ENCODE results near the gene ARFGEF2.

ARFGEF2 gene

DNA sequence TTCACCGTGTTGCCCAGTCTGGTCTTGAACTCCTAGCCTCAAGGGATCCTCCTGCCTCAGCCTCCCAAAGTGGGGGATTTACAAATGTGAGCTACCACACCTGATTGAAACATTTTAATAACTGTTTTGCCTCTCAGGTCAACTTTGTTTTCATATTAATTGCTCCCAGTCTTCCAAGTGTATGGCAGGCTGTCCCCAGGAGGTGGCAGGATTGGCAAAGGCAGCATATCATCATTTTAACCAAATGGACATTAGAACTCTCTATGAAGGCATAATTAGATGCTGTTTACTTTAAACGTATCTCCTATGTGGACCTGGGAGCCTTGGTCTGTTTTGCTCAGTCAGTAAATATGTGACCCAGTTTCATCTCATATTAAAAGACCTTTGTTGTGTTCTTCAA, 65.4 kb downstream of the ARFGEF2 start:
- H3K4me3 ChIP-seq (ENCODE audit: insufficient read length, low read depth), result no peak overlapping the region

DNA sequence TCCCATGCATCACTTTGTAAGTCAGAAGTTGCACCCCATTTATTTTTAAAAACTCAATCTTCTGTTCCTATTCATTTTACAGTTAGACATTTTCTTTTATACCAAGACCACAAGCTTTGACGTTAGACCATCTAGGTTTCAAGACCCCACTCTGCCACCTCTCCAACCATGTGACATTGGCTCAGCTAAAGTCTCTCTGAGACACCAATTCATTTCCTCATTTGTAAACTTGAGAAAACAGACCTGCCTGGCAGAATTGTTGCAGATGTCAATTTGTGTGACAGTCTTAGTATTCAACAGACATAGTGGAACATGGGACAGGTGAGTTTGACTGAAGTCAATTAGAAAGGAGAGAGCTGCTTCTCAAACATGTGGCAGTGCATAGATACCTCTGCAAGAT, 69.0 kb downstream of the ARFGEF2 start:
- no peak for TF ChIP-seq SUZ12 (IDR thresholded peaks at IDR 0.05; ENCODE audit: extremely low read depth, insufficient read depth, insufficient read length)
- no peak for TF ChIP-seq YY1 (IDR thresholded peaks at IDR 0.05; ENCODE audit: insufficient read depth, insufficient read length)
- no peak for TF ChIP-seq ZNF274 (IDR thresholded peaks at IDR 0.05; ENCODE audit: low read depth, low read length)
- H3K4me3 ChIP-seq (ENCODE audit: insufficient read length, low read depth), result no peak overlapping the region
- no peak overlapping the region for H3K9ac ChIP-seq (ENCODE audit: insufficient read length, low read depth)
- DNase-seq (ENCODE audit: low read depth, low spot score), result no peak
- no peaks in the 10 kb centered on the region for H3K4me1 ChIP-seq (ENCODE audit: insufficient read depth, insufficient read length)
- H3K36me3 ChIP-seq (ENCODE audit: insufficient read depth, insufficient read length, low read length), result peaks cover 96% of the 10 kb centered on the region
- no peaks in the 10 kb centered on the region for H3K27me3 ChIP-seq (ENCODE audit: insufficient read depth, insufficient read length)
- no peaks in the 10 kb centered on the region for H3K9me3 ChIP-seq (ENCODE audit: insufficient read depth, low read length)

More for the DNA sequence above, 65.4 kb downstream of the ARFGEF2 start:
- no peak for TF ChIP-seq YY1 (IDR thresholded peaks at IDR 0.05; ENCODE audit: insufficient read depth, insufficient read length)
- TF ChIP-seq SUZ12 (IDR thresholded peaks at IDR 0.05; ENCODE audit: extremely low read depth, insufficient read depth, insufficient read length), result no peak
- TF ChIP-seq ZNF274 (IDR thresholded peaks at IDR 0.05; ENCODE audit: low read depth, low read length), result no peak
- Histone ChIP-seq H3K4me1 (ENCODE audit: insufficient read depth, insufficient read length) (no peaks in the 10 kb centered on the region), H3K36me3 (ENCODE audit: insufficient read depth, insufficient read length, low read length) (peaks cover 94% of the 10 kb centered on the region), H3K27me3 (ENCODE audit: insufficient read depth, insufficient read length) (no peaks in the 10 kb centered on the region), H3K9me3 (ENCODE audit: insufficient read depth, low read length) (peaks cover 19% of the 10 kb centered on the region; the same call in 1 of the 2 replicates), H3K9ac (ENCODE audit: insufficient read length, low read depth) (no peak overlapping the region)
- no peak for DNase-seq (ENCODE audit: low read depth, low spot score)

DNA sequence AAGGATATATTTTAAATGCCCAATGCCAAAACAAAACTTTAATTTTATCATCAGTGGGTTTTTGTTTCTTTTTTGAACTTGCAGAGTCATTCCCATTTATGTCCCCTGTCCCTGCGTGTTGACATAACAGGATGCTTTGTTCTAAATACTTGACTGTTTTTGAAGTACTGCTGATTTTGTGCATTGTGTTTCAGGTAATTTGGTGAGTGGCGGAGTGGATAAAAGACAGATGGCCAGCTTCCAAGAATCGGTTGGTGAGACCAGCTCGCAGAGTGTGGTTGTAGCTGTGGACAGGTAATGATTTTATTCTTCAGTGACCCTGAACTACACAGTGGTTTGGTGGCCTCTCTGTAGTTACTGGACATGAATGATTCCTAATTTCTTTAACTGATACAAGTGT, 74.1 kb downstream of the ARFGEF2 start:
- no peak overlapping the region for H3K4me3 ChIP-seq (ENCODE audit: insufficient read length, low read depth)
- no peak for DNase-seq (ENCODE audit: low read depth, low spot score)
- H3K27me3 ChIP-seq (ENCODE audit: insufficient read depth, insufficient read length), result no peaks in the 10 kb centered on the region
- H3K36me3 ChIP-seq (ENCODE audit: insufficient read depth, insufficient read length, low read length), result peaks cover 94% of the 10 kb centered on the region
- H3K4me1 ChIP-seq (ENCODE audit: insufficient read depth, insufficient read length), result no peaks in the 10 kb centered on the region
- no peak for TF ChIP-seq YY1 (IDR thresholded peaks at IDR 0.05; ENCODE audit: insufficient read depth, insufficient read length)
- TF ChIP-seq SUZ12 (IDR thresholded peaks at IDR 0.05; ENCODE audit: extremely low read depth, insufficient read depth, insufficient read length), result no peak
- TF ChIP-seq ZNF274 (IDR thresholded peaks at IDR 0.05; ENCODE audit: low read depth, low read length), result no peak
- no peak overlapping the region for H3K9ac ChIP-seq (ENCODE audit: insufficient read length, low read depth)
- H3K9me3 ChIP-seq (ENCODE audit: insufficient read depth, low read length), result no peaks in the 10 kb centered on the region

DNA sequence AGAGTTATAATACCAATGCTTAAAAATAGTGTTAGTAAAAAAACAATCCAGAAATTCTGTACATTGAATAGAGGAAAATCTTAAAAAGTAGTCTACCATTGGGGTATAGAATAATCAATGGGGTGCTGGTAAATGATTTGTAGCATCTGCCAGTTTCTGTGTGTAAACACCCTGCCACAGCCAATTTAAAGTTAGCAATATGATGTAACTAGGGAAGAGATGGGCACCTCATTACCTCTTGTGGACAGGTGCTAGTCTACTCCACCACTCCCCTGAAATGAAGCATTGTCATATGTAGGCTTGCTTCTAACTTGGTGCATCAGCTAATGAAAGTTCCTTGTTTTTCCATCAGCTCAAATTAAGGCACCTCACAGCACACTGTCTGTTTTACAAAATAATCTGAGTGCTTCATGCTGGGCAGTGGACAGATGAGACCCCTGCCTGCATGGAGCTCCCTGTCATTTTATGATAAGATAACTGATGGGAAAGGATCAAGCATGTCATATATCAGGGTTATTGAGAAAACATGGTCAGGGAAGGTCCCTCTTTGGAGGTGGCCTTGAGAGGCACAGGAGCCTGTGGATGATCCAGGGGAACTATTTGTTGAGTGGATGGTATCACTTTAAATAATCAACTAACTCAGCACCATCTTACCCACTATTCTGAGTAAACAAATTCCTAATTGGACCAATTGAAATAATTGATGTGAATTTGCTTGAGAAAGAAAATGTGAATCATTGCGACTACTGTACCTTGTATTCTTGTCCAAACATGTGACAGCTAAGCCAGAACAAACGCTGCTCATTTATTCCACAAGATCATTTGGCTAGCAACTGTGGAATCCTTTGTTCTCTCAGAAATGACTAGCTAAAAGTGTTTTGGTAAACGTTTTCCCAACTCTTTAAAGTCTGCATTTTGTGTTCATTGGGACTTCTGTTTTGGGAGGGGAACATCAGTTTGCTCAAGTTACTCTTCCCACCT, 78.7 kb downstream of the ARFGEF2 start:
- Histone ChIP-seq H3K4me1 (ENCODE audit: insufficient read depth, insufficient read length) (no peaks in the 10 kb centered on the region), H3K4me3 (ENCODE audit: insufficient read length, low read depth) (no peak overlapping the region), H3K9ac (ENCODE audit: insufficient read length, low read depth) (no peak overlapping the region), H3K36me3 (ENCODE audit: insufficient read depth, insufficient read length, low read length) (peaks cover 74% of the 10 kb centered on the region), H3K9me3 (ENCODE audit: insufficient read depth, low read length) (no peaks in the 10 kb centered on the region), H3K27me3 (ENCODE audit: insufficient read depth, insufficient read length) (no peaks in the 10 kb centered on the region)
- DNase-seq (ENCODE audit: low read depth, low spot score), result no peak
- TF ChIP-seq YY1 (IDR thresholded peaks at IDR 0.05; ENCODE audit: insufficient read depth, insufficient read length), result no peak
- no peak for TF ChIP-seq ZNF274 (IDR thresholded peaks at IDR 0.05; ENCODE audit: low read depth, low read length)
- TF ChIP-seq SUZ12 (IDR thresholded peaks at IDR 0.05; ENCODE audit: extremely low read depth, insufficient read depth, insufficient read length), result no peak

- no peak for DNase-seq (ENCODE audit: low read depth, low spot score)
- H3K4me3 ChIP-seq (ENCODE audit: insufficient read length, low read depth), result no peak overlapping the region
- H3K4me1 ChIP-seq (ENCODE audit: insufficient read depth, insufficient read length), result no peaks in the 10 kb centered on the region
- H3K9ac ChIP-seq (ENCODE audit: insufficient read length, low read depth), result no peak overlapping the region
- H3K9me3 ChIP-seq (ENCODE audit: insufficient read depth, low read length), result no peaks in the 10 kb centered on the region
- H3K36me3 ChIP-seq (ENCODE audit: insufficient read depth, insufficient read length, low read length), result peaks cover 72% of the 10 kb centered on the region
- TF ChIP-seq SUZ12 (IDR thresholded peaks at IDR 0.05; ENCODE audit: extremely low read depth, insufficient read depth, insufficient read length) (no peak), ZNF274 (IDR thresholded peaks at IDR 0.05; ENCODE audit: low read depth, low read length) (no peak), YY1 (IDR thresholded peaks at IDR 0.05; ENCODE audit: insufficient read depth, insufficient read length) (no peak)
- no peaks in the 10 kb centered on the region for H3K27me3 ChIP-seq (ENCODE audit: insufficient read depth, insufficient read length)
Measured at GRCh38 chr20:49001741-49002140, 80.2 kb downstream of the ARFGEF2 start.

DNA sequence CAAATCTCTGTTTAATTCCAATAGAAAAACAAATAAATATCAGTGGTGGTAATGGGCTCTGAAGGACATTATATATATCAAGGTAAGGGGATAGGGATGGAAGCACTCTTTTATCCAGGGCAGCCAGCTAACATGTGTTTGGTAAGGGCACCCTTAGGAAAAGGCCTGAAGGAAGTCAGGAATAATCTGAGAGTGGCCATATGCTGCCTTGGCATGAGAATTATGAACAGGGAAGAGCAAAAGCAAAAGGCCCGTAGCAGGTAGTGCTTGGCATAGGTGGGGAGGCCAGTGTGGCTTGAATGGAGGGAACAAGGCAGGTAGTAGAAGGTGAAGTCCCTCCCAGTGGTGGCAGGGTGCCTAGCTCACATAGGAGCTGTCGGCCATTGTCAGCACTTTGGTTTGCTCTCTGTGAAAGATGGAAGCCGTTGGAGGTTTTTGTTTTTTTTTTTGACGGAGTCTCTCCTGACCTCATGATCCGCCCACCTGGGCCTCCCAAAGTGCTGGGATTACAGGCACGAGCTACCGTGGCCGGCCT, 85.0 kb downstream of the ARFGEF2 start:
- TF ChIP-seq YY1 (IDR thresholded peaks at IDR 0.05; ENCODE audit: insufficient read depth, insufficient read length) (no peak), SUZ12 (IDR thresholded peaks at IDR 0.05; ENCODE audit: extremely low read depth, insufficient read depth, insufficient read length) (no peak), ZNF274 (IDR thresholded peaks at IDR 0.05; ENCODE audit: low read depth, low read length) (no peak)
- no peak for DNase-seq (ENCODE audit: low read depth, low spot score)
- Histone ChIP-seq H3K4me3 (ENCODE audit: insufficient read length, low read depth) (no peak overlapping the region), H3K9me3 (ENCODE audit: insufficient read depth, low read length) (no peaks in the 10 kb centered on the region), H3K36me3 (ENCODE audit: insufficient read depth, insufficient read length, low read length) (peaks cover 67% of the 10 kb centered on the region), H3K9ac (ENCODE audit: insufficient read length, low read depth) (no peak overlapping the region), H3K4me1 (ENCODE audit: insufficient read depth, insufficient read length) (no peaks in the 10 kb centered on the region), H3K27me3 (ENCODE audit: insufficient read depth, insufficient read length) (no peaks in the 10 kb centered on the region)
